K562 (cell line): ENCODE results near the gene ULBP2. TPM values are rescaled to one million over a fixed set of nuclear protein-coding genes. Genes with fewer than 3 reads are reported as not detected.

Experiments
- ATAC-seq: fragments of 200-7000 bp; cut with Tn5 transposase; 3 replicates; pipeline ENCODE4 v1.9.1; 2020; ENCODE audit warnings: moderate library complexity
- BruUV-seq: library from RNA; stranded (reverse); fragments of 400-500 nt; replicated peaks from 2 replicates; lab custom pipeline; 2021; lab: Mats Ljungman, UMichigan
- CTCF ChIA-PET: fragments of 300-600 bp; formaldehyde crosslinking; extraction: SDS; loops from one replicate; lab custom pipeline; 2021; ENCODE audit warnings: low intra/inter-chr PET ratio; lab: Yijun Ruan, JAX
- POLR2A ChIA-PET: fragments of 300-600, 350-650 bp; sonication (Branson Sonifier 250); formaldehyde crosslinking; extraction: SDS; loops from one replicate; lab custom pipeline; 2021; ENCODE audit warnings: antibody characterized with exemption, inconsistent platforms; lab: Yijun Ruan, JAX
- DNase-seq, 4 experiments: peaks; one replicate each; pipeline versions ENCODE4 v3.0.0 to v3.0.0-alpha.2; 2011 to 2018; ENCODE audit warnings: low spot score in 3 of 4, mixed read lengths in 3 of 4; ENCODE audit errors: extremely low read depth in 1 of 4
- FAIRE-seq: peaks from 2 replicates; lab custom pipeline; 2011; peaks lifted over from hg19 to GRCh38; lab: Jason Lieb, UNC
- H2AFZ ChIP-seq: 2 replicates; pipeline ENCODE4 v1.6.0; 2011; ENCODE audit warnings: low read depth, low read length, control low read depth, inconsistent platforms
- H3K27ac ChIP-seq: fragments of 200-600 bp; 3 replicates; pipeline ENCODE4 v1.8.0; 2011; ENCODE audit warnings: low read depth, mild to moderate bottlenecking, control low read depth, inconsistent platforms, low read length, moderate library complexity, mixed read lengths; ENCODE audit errors: extremely low read depth
- H3K27me3 ChIP-seq, 2 experiments: fragments of 300-600 bp in 1 of 2; 2 replicates in 1 of 2; 3 replicates in 1 of 2; pipeline versions ENCODE4 v1.6.0 to v1.8.0; 2011; ENCODE audit warnings: inconsistent platforms in 2 of 2, low read length in 2 of 2, mild to moderate bottlenecking in 1 of 2, mixed read lengths in 1 of 2, moderate library complexity in 1 of 2; ENCODE audit not compliant: control insufficient read depth in 2 of 2, insufficient read depth in 2 of 2
- H3K36me3 ChIP-seq: fragments of 300-600 bp; 3 replicates; pipeline ENCODE4 v1.8.0; 2011; ENCODE audit warnings: mild to moderate bottlenecking, low read length, inconsistent platforms; ENCODE audit not compliant: control insufficient read depth, insufficient read depth
- H3K4me1 ChIP-seq, 2 experiments: fragments of 200-600 bp in 1 of 2; replicated peaks in 1 of 2; 2 replicates in 1 of 2; 3 replicates in 1 of 2; pipeline versions ENCODE4 v1.5.1 to v1.8.0; 2011; ENCODE audit warnings: inconsistent platforms in 2 of 2, low read length in 2 of 2, mild to moderate bottlenecking in 1 of 2, mixed read lengths in 1 of 2, moderate library complexity in 1 of 2; ENCODE audit not compliant: control insufficient read depth in 2 of 2, insufficient read depth in 2 of 2
- H3K4me2 ChIP-seq: 2 replicates; pipeline ENCODE4 v1.6.1; 2011; ENCODE audit warnings: low read length, control low read depth, inconsistent platforms, mixed read lengths; ENCODE audit not compliant: insufficient read depth
- H3K4me3 ChIP-seq: fragments of 200-600 bp; sonication (generic), shearing (Covaris generic); 2 replicates; pipeline ENCODE4 v1.5.1; 2016; ENCODE audit warnings: control low read depth, inconsistent platforms
- H3K79me2 ChIP-seq: fragments of 200-600 bp; 3 replicates; pipeline ENCODE4 v1.8.0; 2011; ENCODE audit warnings: low read length, inconsistent platforms; ENCODE audit not compliant: control insufficient read depth, insufficient read depth
- H3K9ac ChIP-seq, 2 experiments: 2 replicates each; pipeline versions ENCODE4 v1.6.0 to v1.6.1; 2011; ENCODE audit warnings: low read depth in 2 of 2, low read length in 2 of 2, control low read depth in 1 of 2, inconsistent platforms in 1 of 2, mild to moderate bottlenecking in 1 of 2, mixed read lengths in 1 of 2; ENCODE audit not compliant: insufficient read depth in 1 of 2
- H3K9me1 ChIP-seq: one replicate; pipeline ENCODE4 v1.6.0; 2011; ENCODE audit warnings: inconsistent platforms, mild to moderate bottlenecking, low read length, moderate library complexity; ENCODE audit not compliant: control insufficient read depth, insufficient read depth
- H3K9me3 ChIP-seq: replicated peaks from 2 replicates; pipeline ENCODE4 v1.5.1; 2011; ENCODE audit warnings: low read depth, low read length, inconsistent platforms; ENCODE audit not compliant: control insufficient read depth, insufficient read depth
- H4K20me1 ChIP-seq: replicated peaks from 2 replicates; pipeline ENCODE4 v1.6.1; 2011; ENCODE audit warnings: low read length, inconsistent platforms, mixed read lengths; ENCODE audit not compliant: control insufficient read depth, insufficient read depth
- CBFA2T3 ChIP-seq: fragments of 450-650 bp; IDR thresholded peaks from 2 replicates; pipeline ENCODE4 v1.6.1; 2017
- KDM1A ChIP-seq, 2 experiments: fragments of 450-650 bp; IDR thresholded peaks; 2 replicates each; pipeline ENCODE4 v1.6.1; 2016; ENCODE audit warnings: mild to moderate bottlenecking in 2 of 2
- NCOA6 ChIP-seq: fragments of 450-650 bp; IDR thresholded peaks from 2 replicates; pipeline ENCODE4 v1.6.1; 2017; ENCODE audit warnings: mild to moderate bottlenecking
- SMAD3 ChIP-seq: fragments of 450-650 bp; formaldehyde crosslinking; conservative IDR thresholded peaks from 2 replicates; pipeline ENCODE4 v1.4.0; 2020; ENCODE audit warnings: mild to moderate bottlenecking
- ZNF830 ChIP-seq: fragments of 250-450 bp; sonication (Bioruptor Pico); IDR thresholded peaks from 2 replicates; pipeline ENCODE4 v1.5.0; 2021; ENCODE audit warnings: mild to moderate bottlenecking
- WGBS: fragments of 100-300 bp; shearing (Covaris generic); methylation state at CpG from one replicate; pipeline ENCODE4 v1.1.6; 2016; ENCODE audit warnings: low coverage, mixed read lengths; ENCODE audit not compliant: insufficient coverage; ENCODE audit errors: missing lambda C conversion rate; 5-methylcytosine and 5-hydroxymethylcytosine counted together
- in situ Hi-C: fragments of 300-500 bp; cut with MboI; formaldehyde crosslinking; loops from 4 replicates; pipeline ENCODE4 v1.15.0; 2018; ENCODE audit warnings: inconsistent platforms, mixed read lengths
- intact Hi-C: fragments of 100-400 bp; cut with micrococcal nuclease; formaldehyde crosslinking; loops from 2 replicates; pipeline ENCODE4 v1.14.2; 2022
- polyA plus RNA-seq, 8 experiments: library from polyadenylated mRNA; depleted of rRNA in 4 of 8; stranded (reverse) in 5 of 8; unstranded in 3 of 8; fragments of >200 nt; fragmentation: Nextera tagmentation in 2 of 8; fragmentation: Illumina TruSeq in 1 of 8; extraction: Ambion mirVana in 2 of 8; extraction: Trizol in 1 of 8; gene quantifications; 2 replicates each; pipeline versions ENCODE4 v1.2.1 to v1.2.3, GENCODE V29; 2011 to 2014; ENCODE audit warnings: inconsistent platforms in 1 of 8, missing spikeins in 1 of 8
- total RNA-seq, 7 experiments: library from RNA; depleted of rRNA in 6 of 7; stranded (reverse); fragments of >200 nt in 6 of 7; fragmentation: Illumina TruSeq in 2 of 7; extraction: Trizol in 2 of 7; gene quantifications; 2 replicates each; pipeline versions ENCODE4 v1.2.1 to v1.2.3, GENCODE V29; 2011 to 2021; ENCODE audit warnings: low replicate concordance in 1 of 7
- TF ChIP-seq, protein P1 (sequence below): fragments of 450-650 bp; IDR thresholded peaks from 2 replicates; pipeline ENCODE4 v1.6.1; 2016; ENCODE audit warnings: antibody characterized with exemption
- TF ChIP-seq, protein P2 (sequence below), 2 experiments: fragments of 450-650 bp; IDR thresholded peaks; 2 replicates each; pipeline ENCODE4 v1.6.1; 2016; ENCODE audit warnings: mild to moderate bottlenecking in 2 of 2, borderline replicate concordance in 1 of 2, low read depth in 1 of 2, moderate library complexity in 1 of 2

ULBP2 gene
- total and polyA plus RNA-seq, 9 of the 15 experiments (the other 6 are each of a cell fraction or from before 2014, with no cell fraction given): 0.50 to 5.3 (median 1.2) TPM

DNA sequence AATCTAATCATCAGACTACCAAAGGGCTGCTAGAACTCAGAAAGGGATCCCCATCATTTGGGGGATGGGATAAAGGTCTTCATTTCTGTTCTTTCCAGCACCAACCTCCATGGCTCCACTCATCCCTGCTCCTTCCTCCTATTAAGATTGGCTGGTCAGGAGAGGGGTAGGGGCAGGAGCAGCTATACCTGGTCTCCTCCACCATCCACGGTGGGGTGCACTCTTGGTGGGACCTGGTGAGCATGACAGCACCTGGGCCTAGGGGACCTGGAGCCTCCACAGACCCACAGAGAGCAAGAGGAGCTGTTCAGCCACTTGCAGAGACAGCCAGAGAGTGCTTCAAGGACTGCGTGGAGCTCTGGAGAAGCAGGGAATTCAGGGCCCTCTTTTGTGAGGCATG is 6.1 kb upstream of the ULBP2 start:
- no peak overlapping the region for H2AFZ ChIP-seq
- peaks cover 0 to 9% of the 10 kb centered on the region in 2 experiments; a peak in 2 of 5 replicates for H3K4me1 ChIP-seq
- no peak for DNase-seq
- TF ChIP-seq ZNF830 (CRISPR knock-in tag) (no peak), SMAD3 (CRISPR knock-in tag) (no peak), KDM1A (IDR thresholded peaks at IDR 0.05) (no peak), CBFA2T3 (no peak), NCOA6 (no peak)
- TF ChIP-seq, protein P1, sequence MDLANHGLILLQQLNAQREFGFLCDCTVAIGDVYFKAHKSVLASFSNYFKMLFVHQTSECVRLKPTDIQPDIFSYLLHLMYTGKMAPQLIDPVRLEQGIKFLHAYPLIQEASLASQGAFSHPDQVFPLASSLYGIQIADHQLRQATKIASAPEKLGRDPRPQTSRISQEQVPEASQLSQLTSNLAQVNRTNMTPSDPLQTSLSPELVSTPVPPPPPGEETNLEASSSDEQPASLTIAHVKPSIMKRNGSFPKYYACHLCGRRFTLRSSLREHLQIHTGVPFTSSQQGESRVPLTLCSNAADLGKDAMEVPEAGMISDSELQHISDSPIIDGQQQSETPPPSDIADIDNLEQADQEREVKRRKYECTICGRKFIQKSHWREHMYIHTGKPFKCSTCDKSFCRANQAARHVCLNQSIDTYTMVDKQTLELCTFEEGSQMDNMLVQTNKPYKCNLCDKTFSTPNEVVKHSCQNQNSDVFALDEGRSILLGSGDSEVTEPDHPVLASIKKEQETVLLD: no peak
- TF ChIP-seq, protein P2, sequence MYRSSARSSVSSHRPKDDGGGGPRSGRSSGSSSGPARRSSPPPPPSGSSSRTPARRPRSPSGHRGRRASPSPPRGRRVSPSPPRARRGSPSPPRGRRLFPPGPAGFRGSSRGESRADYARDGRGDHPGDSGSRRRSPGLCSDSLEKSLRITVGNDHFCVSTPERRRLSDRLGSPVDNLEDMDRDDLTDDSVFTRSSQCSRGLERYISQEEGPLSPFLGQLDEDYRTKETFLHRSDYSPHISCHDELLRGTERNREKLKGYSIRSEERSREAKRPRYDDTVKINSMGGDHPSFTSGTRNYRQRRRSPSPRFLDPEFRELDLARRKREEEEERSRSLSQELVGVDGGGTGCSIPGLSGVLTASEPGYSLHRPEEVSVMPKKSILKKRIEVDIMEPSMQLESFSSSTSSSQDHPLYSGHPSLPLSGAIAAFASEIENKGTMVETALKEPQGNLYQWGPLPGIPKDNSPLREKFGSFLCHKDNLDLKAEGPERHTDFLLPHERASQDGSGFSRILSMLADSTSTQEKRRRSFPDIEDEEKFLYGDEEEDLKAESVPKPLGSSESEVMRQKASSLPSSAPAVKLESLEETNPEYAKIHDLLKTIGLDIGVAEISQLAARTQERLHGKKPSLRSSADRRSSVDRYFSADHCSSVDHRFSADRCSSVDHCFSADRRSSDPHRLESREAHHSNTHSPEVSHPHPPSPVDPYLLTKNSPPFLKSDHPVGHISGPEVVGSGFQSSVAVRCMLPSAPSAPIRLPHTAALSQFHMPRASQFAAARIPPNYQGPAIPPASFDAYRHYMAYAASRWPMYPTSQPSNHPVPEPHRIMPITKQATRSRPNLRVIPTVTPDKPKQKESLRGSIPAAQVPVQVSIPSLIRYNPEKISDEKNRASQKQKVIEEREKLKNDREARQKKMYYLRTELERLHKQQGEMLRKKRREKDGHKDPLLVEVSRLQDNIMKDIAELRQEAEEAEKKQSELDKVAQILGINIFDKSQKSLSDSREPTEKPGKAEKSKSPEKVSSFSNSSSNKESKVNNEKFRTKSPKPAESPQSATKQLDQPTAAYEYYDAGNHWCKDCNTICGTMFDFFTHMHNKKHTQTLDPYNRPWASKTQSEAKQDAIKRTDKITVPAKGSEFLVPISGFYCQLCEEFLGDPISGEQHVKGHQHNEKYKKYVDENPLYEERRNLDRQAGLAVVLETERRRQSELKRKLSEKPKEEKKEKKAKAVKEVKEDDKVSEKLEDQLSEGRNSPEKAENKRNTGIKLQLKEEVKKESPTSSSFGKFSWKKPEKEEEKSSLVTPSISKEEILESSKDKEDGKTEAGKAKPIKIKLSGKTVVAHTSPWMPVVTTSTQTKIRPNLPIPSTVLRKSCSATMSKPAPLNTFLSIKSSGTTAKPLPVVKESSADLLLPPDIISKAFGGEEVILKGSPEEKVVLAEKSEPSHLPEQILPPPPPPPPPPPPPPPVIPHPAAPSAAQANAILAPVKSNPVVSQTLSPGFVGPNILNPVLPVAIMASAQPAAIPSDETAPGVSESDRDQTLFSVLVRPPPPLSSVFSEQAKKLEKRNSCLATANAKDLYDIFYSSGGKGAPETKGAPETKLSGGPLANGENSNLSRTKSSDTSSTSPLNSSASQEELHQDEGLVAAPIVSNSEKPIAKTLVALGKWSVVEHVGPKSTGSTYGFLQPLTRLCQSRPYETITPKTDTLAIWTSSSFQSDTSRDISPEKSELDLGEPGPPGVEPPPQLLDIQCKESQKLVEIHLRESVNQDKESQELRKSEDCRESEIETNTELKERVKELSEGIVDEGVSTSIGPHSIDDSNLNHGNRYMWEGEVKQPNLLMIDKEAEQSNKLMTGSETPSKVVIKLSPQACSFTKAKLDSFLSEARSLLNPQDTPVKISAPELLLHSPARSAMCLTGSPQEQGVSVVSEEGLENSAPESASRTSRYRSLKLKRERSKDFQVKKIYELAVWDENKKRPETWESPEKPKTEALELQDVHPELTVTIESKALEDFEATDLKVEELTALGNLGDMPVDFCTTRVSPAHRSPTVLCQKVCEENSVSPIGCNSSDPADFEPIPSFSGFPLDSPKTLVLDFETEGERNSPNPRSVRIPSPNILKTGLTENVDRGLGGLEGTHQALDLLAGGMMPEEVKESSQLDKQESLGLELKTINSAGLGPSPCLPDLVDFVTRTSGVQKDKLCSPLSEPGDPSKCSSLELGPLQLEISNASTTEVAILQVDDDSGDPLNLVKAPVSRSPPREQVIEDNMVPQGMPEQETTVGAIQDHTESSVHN (IDR thresholded peaks at IDR 0.05; ENCODE audit: borderline replicate concordance in 1 of 2, low read depth in 1 of 2): no peak
- TF ChIP-seq, all 486 proteins: peak for 0
- no peak overlapping the region for H3K4me2 ChIP-seq
- in situ Hi-C loops (loop anchor here (5.0 kb wide), 1 partner anchor 72 kb away; no protein-coding TSS in a partner anchor), intact Hi-C loops (loop anchor here (10.0 kb wide), 1 partner anchor 339 kb away; no protein-coding TSS in a partner anchor)
- no peaks in the 10 kb centered on the region for H3K36me3 ChIP-seq
- H3K27me3 ChIP-seq: peaks cover 24 to 57% of the 10 kb centered on the region in 2 experiments
- H3K9me1 ChIP-seq: no peaks in the 10 kb centered on the region
- no TSS peak for BruUV-seq
- ChIA-PET POLR2A (no interaction called here), CTCF (interaction anchor here (5.1 kb wide), 1 partner anchor 81 kb away, joined by 70 read pairs; no protein-coding TSS in a partner anchor)
- FAIRE-seq: no peak
- no peaks in the 10 kb centered on the region for H3K79me2 ChIP-seq
- no peaks in the 10 kb centered on the region for H4K20me1 ChIP-seq
- no peak for ATAC-seq
- no peak overlapping the region for H3K9ac ChIP-seq
- H3K9me3 ChIP-seq: no peaks in the 10 kb centered on the region
- WGBS: 0% methylated on average over 2 of the region's 2 CpGs
- no peak overlapping the region for H3K4me3 ChIP-seq
- no peak overlapping the region for H3K27ac ChIP-seq
